ENCODE results near the gene LRP1B. TPM values are rescaled to one million over a fixed set of nuclear protein-coding genes. Genes with fewer than 3 reads are reported as not detected.

Gene LRP1B
- total RNA-seq, 1 donor from 2014 or later = 1.7 TPM

GRCh38 chr2:140392824-140393223 is 1738.0 kb downstream of the LRP1B start:
- Mint-ChIP-seq H3K36me3 (no peaks in the 10 kb centered on the region), H3K9me3 (no peaks in the 10 kb centered on the region), H3K27ac (no peak overlapping the region), H3K27me3 (ENCODE audit: low read depth) (no peaks in the 10 kb centered on the region), H3K4me1 (no peaks in the 10 kb centered on the region), H3K4me3 (no peak overlapping the region)
- TF ChIP-seq CTCF (IDR thresholded peaks at IDR 0.05; ENCODE audit: unreplicated experiment) = no peak
- DNase-seq (ENCODE audit: low spot score in 2 of 2, unreplicated experiment in 2 of 2) = no peak

- TF ChIP-seq CTCF (IDR thresholded peaks at IDR 0.05; ENCODE audit: unreplicated experiment) = no peak
- Mint-ChIP-seq H3K27ac (no peak overlapping the region), H3K9me3 (peaks cover 4% of the 10 kb centered on the region), H3K36me3 (no peaks in the 10 kb centered on the region), H3K4me3 (no peak overlapping the region), H3K27me3 (ENCODE audit: low read depth) (no peaks in the 10 kb centered on the region), H3K4me1 (no peaks in the 10 kb centered on the region)
- no peak for DNase-seq (ENCODE audit: low spot score in 2 of 2, unreplicated experiment in 2 of 2)
Observed at GRCh38 chr2:140384946-140385345, 1745.9 kb downstream of the LRP1B start.

- no peak overlapping the region for H3K27ac Mint-ChIP-seq
- peaks cover 4% of the 10 kb centered on the region for H3K9me3 Mint-ChIP-seq
- TF ChIP-seq CTCF (IDR thresholded peaks at IDR 0.05; ENCODE audit: unreplicated experiment) = no peak
- H3K27me3 Mint-ChIP-seq (ENCODE audit: low read depth) = no peaks in the 10 kb centered on the region
- no peak overlapping the region for H3K4me3 Mint-ChIP-seq
- H3K36me3 Mint-ChIP-seq = no peaks in the 10 kb centered on the region
- DNase-seq (ENCODE audit: low spot score in 2 of 2, unreplicated experiment in 2 of 2) = no peak
- H3K4me1 Mint-ChIP-seq = no peaks in the 10 kb centered on the region
Observed at GRCh38 chr2:140383781-140384180, 1747.0 kb downstream of the LRP1B start.

- Mint-ChIP-seq H3K4me1 (peaks cover 14% of the 10 kb centered on the region), H3K36me3 (no peaks in the 10 kb centered on the region), H3K9me3 (no peaks in the 10 kb centered on the region), H3K27me3 (ENCODE audit: low read depth) (no peaks in the 10 kb centered on the region), H3K27ac (no peak overlapping the region), H3K4me3 (no peak overlapping the region)
- DNase-seq (ENCODE audit: low spot score in 2 of 2, unreplicated experiment in 2 of 2) = no peak
- no peak for TF ChIP-seq CTCF (IDR thresholded peaks at IDR 0.05; ENCODE audit: unreplicated experiment)
Observed at GRCh38 chr2:140376686-140377085, 1754.1 kb downstream of the LRP1B start.

GRCh38 chr2:140363131-140363530 is 1767.7 kb downstream of the LRP1B start:
- no peaks in the 10 kb centered on the region for H3K9me3 Mint-ChIP-seq
- DNase-seq (ENCODE audit: low spot score in 2 of 2, unreplicated experiment in 2 of 2) = no peak

More at GRCh38 chr2:140363131-140363530, 1767.7 kb downstream of the LRP1B start:
- Mint-ChIP-seq H3K4me3 (no peak overlapping the region), H3K4me1 (peaks cover 7% of the 10 kb centered on the region), H3K27me3 (ENCODE audit: low read depth) (no peaks in the 10 kb centered on the region), H3K27ac (no peak overlapping the region), H3K36me3 (no peaks in the 10 kb centered on the region)
- no peak for TF ChIP-seq CTCF (IDR thresholded peaks at IDR 0.05; ENCODE audit: unreplicated experiment)
